Esophagus squamous epithelium (tissue), 5 donors: Measurements from ENCODE around the gene LAMA3. TPM values are rescaled to one million over a fixed set of nuclear protein-coding genes. Genes with fewer than 3 reads are reported as not detected.

Experiments
- DNase-seq: peaks from one replicate; lab custom pipeline; 2025; lab: John Stamatoyannopoulos, UW
- H3K27ac ChIP-seq, 4 donors: fragments of 200-600 bp; sonication (generic); one replicate each; pipeline ENCODE4 v1.5.1; 2016 to 2019; ENCODE audit warnings: mild to moderate bottlenecking in 1 of 4
- H3K27me3 ChIP-seq, 4 donors: fragments of 200-600 bp; sonication (generic); 1 replicate in 3 of 4; 2 replicates in 1 of 4; pipeline versions ENCODE4 v1.5.1 to v1.6.0; 2017 to 2021; ENCODE audit warnings: antibody characterized with exemption in 1 of 4
- H3K36me3 ChIP-seq, 3 donors: fragments of 200-600 bp; sonication (generic); one replicate each; pipeline ENCODE4 v1.5.1; 2016 to 2019
- H3K4me1 ChIP-seq, 3 donors: fragments of 200-600 bp; sonication (generic); one replicate each; pipeline ENCODE4 v1.5.1; 2017 to 2019
- H3K4me3 ChIP-seq, 4 donors: fragments of 200-600 bp; sonication (generic); 1 replicate in 3 of 4; 2 replicates in 1 of 4; pipeline ENCODE4 v1.5.1; 2016 to 2019; ENCODE audit warnings: mild to moderate bottlenecking in 2 of 4, moderate library complexity in 1 of 4
- H3K9me3 ChIP-seq, 3 donors: fragments of 200-600 bp; sonication (generic); one replicate each; pipeline ENCODE4 v1.5.1; 2016 to 2019
- POLR2A ChIP-seq, 4 donors: fragments of 450-650 bp; IDR thresholded peaks; one replicate each; pipeline ENCODE4 v1.6.1; 2017; ENCODE audit warnings: antibody characterized with exemption in 4 of 4, mild to moderate bottlenecking in 4 of 4, moderate library complexity in 3 of 4
- WGBS, 2 donors: methylation state at CpG; one replicate each; pipeline ENCODE4 v1.1.5; 2018; 5-methylcytosine and 5-hydroxymethylcytosine counted together
- intact Hi-C: fragments of 100-400 bp; cut with DNase I; formaldehyde crosslinking; loops from one replicate; pipeline ENCODE4 v1.15.0; 2022
- total RNA-seq, 4 donors: library from RNA; depleted of rRNA; stranded (reverse); fragments of >200 nt; gene quantifications; one replicate each; pipeline ENCODE4 v1.1.0, GENCODE V29; 2016
- TF ChIP-seq, protein P1 (sequence below), 6 experiments: fragments of 450-650 bp in 4 of 6; fragments of 200-600 bp in 2 of 6; sonication (generic) in 2 of 6; IDR thresholded peaks; one replicate each; pipeline ENCODE4 v1.5.1; 2016 to 2019; ENCODE audit warnings: antibody characterized with exemption in 6 of 6, mild to moderate bottlenecking in 4 of 6, moderate library complexity in 4 of 6
- donor health status: DM: yes; HTN: yes; CAD: no.

The LAMA3 gene
- total RNA-seq, 4 donors from 2014 or later, result 28.7 to 81.3 (median 44.8) TPM

DNA sequence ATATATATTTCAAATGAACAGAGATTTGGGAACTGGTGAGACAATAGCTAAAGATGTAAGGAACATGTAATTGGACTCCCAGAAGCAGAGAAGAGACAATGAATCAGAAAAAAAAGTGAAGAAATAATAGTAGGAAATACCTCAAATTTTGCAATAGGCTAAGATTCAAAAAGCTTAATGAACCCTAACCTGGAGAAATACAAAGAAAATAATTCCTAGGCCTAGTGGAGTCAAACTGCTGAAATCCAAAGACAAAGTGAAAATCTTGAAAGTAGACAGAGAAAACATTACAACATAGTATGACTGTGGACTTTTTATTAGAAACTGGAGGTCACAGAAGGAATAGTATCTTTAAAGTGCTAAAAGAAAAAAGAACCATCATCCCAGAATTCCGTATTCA lies 76.7 kb downstream of the LAMA3 start:
- no peak overlapping the region for H3K4me3 ChIP-seq
- WGBS, 2 donors, result 78 to 93% methylated on average over 1 of the region's 1 CpG
- peaks cover 0 to 18% (median 0%) of the 10 kb centered on the region in 3 donors for H3K36me3 ChIP-seq
- no peak for DNase-seq
- intact Hi-C loops, result no loop called here
- H3K27me3 ChIP-seq, result no peaks in the 10 kb centered on the region
- H3K4me1 ChIP-seq, result no peaks in the 10 kb centered on the region
- H3K9me3 ChIP-seq, result no peaks in the 10 kb centered on the region
- no peak overlapping the region for H3K27ac ChIP-seq
- TF ChIP-seq POLR2A (IDR thresholded peaks at IDR 0.05), result no peak
- TF ChIP-seq, protein P1, sequence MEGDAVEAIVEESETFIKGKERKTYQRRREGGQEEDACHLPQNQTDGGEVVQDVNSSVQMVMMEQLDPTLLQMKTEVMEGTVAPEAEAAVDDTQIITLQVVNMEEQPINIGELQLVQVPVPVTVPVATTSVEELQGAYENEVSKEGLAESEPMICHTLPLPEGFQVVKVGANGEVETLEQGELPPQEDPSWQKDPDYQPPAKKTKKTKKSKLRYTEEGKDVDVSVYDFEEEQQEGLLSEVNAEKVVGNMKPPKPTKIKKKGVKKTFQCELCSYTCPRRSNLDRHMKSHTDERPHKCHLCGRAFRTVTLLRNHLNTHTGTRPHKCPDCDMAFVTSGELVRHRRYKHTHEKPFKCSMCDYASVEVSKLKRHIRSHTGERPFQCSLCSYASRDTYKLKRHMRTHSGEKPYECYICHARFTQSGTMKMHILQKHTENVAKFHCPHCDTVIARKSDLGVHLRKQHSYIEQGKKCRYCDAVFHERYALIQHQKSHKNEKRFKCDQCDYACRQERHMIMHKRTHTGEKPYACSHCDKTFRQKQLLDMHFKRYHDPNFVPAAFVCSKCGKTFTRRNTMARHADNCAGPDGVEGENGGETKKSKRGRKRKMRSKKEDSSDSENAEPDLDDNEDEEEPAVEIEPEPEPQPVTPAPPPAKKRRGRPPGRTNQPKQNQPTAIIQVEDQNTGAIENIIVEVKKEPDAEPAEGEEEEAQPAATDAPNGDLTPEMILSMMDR (IDR thresholded peaks at IDR 0.05), result no peak

DNA sequence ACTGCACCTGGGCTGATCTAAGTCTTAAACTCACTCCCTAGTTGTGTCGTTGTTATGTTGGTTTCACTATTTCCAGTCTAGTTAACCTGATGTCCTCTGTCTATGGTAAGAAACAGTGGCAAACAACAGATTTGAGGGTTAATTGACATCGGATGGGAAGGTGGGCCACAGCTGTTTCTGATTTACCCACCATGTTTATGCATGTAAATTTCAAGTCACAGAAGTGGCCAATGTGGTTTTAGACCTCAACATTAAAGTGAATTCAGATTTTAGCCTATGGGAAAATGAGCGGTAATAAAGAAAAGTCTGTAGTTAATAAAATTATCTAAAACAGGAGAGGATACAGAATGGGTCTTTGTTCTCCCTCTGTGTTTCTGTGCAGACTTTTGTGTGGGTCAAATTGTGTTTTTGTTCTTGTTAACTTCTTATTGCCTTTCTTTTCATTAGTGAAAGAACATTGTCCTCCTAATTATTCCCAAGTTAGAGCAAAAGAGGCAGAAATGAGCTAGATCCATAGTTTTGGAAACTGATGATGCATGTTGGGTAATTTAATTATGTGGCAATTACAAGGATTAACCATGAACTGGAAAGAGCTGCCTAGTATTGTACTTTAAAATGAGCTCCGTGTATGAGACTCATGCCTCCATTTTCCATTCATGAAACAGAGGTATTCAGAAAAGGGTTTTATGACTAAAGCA lies 83.2 kb downstream of the LAMA3 start:
- Histone ChIP-seq H3K27ac (no peak overlapping the region), H3K4me3 (no peak overlapping the region), H3K9me3 (no peaks in the 10 kb centered on the region), H3K4me1 (no peaks in the 10 kb centered on the region), H3K27me3 (no peaks in the 10 kb centered on the region), H3K36me3 (peaks cover 0 to 12% (median 0%) of the 10 kb centered on the region in 3 donors)
- 72 to 91% methylated on average over 4 of the region's 4 CpGs for WGBS, 2 donors
- DNase-seq, result no peak
- TF ChIP-seq, protein P1 (IDR thresholded peaks at IDR 0.05), result no peak
- TF ChIP-seq POLR2A (IDR thresholded peaks at IDR 0.05), result no peak
- intact Hi-C loops, result no loop called here

DNA sequence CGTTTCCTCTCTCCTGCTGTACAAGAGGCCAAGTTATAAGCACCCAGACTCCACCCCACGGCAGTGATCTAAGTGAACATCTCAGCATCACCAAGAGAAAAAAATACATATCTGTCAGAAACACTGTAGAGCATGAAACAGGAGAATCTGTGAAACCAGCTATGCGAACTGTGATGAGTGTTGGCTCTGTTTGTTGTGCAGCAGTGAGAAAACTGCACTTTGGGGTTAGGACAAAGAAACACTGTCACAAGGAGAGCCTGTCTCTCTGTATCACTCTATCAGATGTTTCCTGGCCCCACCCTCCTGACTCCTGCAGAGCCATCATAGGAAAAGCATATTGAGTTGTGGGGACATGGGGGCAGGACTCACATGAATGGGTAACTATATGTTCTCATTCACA lies 87.1 kb downstream of the LAMA3 start:
- Histone ChIP-seq H3K27me3 (no peaks in the 10 kb centered on the region), H3K4me3 (no peak overlapping the region), H3K4me1 (no peaks in the 10 kb centered on the region), H3K36me3 (peaks cover 0 to 16% (median 0%) of the 10 kb centered on the region in 3 donors), H3K9me3 (no peaks in the 10 kb centered on the region), H3K27ac (no peak overlapping the region)
- intact Hi-C loops, result no loop called here
- TF ChIP-seq POLR2A (IDR thresholded peaks at IDR 0.05), result no peak
- TF ChIP-seq, protein P1 (IDR thresholded peaks at IDR 0.05), result no peak
- no peak for DNase-seq
- WGBS, 2 donors, result 64 to 65% methylated on average over 3 of the region's 3 CpGs

DNA sequence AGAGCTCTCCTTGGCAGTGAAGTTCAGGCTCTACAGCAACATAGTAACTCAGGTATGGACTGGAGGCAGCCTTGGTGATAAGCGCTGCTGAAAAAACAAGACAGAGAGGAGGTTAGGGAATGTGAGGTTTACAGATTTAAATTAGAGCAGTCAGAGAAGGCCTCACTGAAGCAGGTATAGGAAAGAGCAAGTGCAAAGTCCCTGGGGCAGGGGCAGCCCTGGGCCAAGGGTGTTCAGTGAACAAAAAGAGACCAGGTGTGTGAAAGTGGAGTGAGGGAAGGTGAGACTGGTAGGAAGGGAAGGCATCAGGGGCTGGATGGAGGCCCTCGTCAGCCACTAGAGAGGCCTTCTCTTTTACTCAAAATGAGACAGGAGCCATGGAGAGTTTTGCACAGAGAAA lies 89.6 kb downstream of the LAMA3 start:
- TF ChIP-seq, protein P1 (IDR thresholded peaks at IDR 0.05), result no peak
- no peak for TF ChIP-seq POLR2A (IDR thresholded peaks at IDR 0.05)
- no peak for DNase-seq
- H3K4me1 ChIP-seq, result no peaks in the 10 kb centered on the region
- H3K4me3 ChIP-seq, result no peak overlapping the region
- intact Hi-C loops, result no loop called here
- no peaks in the 10 kb centered on the region for H3K27me3 ChIP-seq
- no peak overlapping the region for H3K27ac ChIP-seq
- H3K36me3 ChIP-seq, result peaks cover 0 to 17% (median 0%) of the 10 kb centered on the region in 3 donors
- WGBS, 2 donors, result 88 to 94% methylated on average over 2 of the region's 2 CpGs
- no peaks in the 10 kb centered on the region for H3K9me3 ChIP-seq

DNA sequence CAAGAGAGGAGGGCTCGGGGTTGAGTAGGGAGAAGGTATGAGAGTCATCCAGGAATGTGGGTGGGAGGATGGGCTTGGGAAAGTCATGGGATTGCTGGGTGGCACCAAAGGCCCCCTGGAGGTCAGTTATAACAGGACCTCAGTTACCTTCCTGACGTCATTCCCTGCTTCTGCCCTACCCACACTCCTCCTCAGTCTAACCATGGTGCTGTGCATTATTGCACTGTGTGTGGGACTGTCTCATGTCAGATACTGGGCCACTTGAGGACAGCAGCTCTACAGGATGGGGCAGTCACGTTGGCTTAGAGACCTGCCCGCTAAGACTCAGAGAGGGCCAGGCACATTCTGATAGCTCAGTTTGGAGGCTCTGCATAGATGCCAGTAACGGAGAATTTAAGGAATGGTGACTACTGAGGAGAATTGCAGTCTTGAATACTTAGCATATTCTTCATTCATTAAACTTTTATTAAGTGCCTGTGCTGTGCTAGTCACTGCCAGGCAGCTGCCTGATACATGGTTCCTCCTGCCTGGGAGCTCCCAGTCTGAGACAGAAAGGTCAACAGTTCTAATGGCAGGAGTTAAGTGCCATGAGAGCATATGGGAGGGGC lies 90.5 kb downstream of the LAMA3 start:
- no peak overlapping the region for H3K4me3 ChIP-seq
- no peaks in the 10 kb centered on the region for H3K4me1 ChIP-seq
- DNase-seq, result no peak
- no peaks in the 10 kb centered on the region for H3K27me3 ChIP-seq
- H3K9me3 ChIP-seq, result no peaks in the 10 kb centered on the region
- peaks cover 0 to 26% (median 0%) of the 10 kb centered on the region in 3 donors for H3K36me3 ChIP-seq
- 71 to 72% methylated on average over 5 of the region's 5 CpGs for WGBS, 2 donors
- intact Hi-C loops, result no loop called here
- no peak overlapping the region for H3K27ac ChIP-seq
- TF ChIP-seq POLR2A (IDR thresholded peaks at IDR 0.05), result no peak
- TF ChIP-seq, protein P1 (IDR thresholded peaks at IDR 0.05), result no peak
